Gastroesophageal sphincter (tissue), 4 donors: ENCODE data around the gene FZD4. TPM values are rescaled to one million over a fixed set of nuclear protein-coding genes. Genes with fewer than 3 reads are reported as not detected.

ENCODE experiments used
- ATAC-seq: fragments of 150-250 bp; one replicate; pipeline ENCODE4 v1.9.1; 2016; ENCODE audit warnings: mild to moderate bottlenecking, moderate library complexity
- H3K27ac ChIP-seq, 4 donors: fragments of 200-600 bp; sonication (generic) in 3 of 4; 1 replicate in 3 of 4; 2 replicates in 1 of 4; pipeline ENCODE4 v1.5.1; 2016 to 2019
- H3K27me3 ChIP-seq: fragments of 200-600 bp; sonication (generic); one replicate; pipeline ENCODE4 v1.5.1; 2019
- H3K36me3 ChIP-seq, 2 donors: fragments of 200-600 bp; sonication (generic); one replicate each; pipeline ENCODE4 v1.5.1; 2019; ENCODE audit warnings: control low read depth in 1 of 2
- H3K4me1 ChIP-seq, 3 donors: fragments of 200-600 bp; sonication (generic); 1 replicate in 2 of 3; 2 replicates in 1 of 3; pipeline ENCODE4 v1.5.1; 2016 to 2019; ENCODE audit warnings: control low read depth in 2 of 3
- H3K4me3 ChIP-seq, 2 donors: fragments of 200-600 bp; sonication (generic); one replicate each; pipeline ENCODE4 v1.5.1; 2019; ENCODE audit warnings: mild to moderate bottlenecking in 1 of 2, moderate library complexity in 1 of 2
- H3K9me3 ChIP-seq, 3 donors: fragments of 200-600 bp; sonication (generic); one replicate each; pipeline ENCODE4 v1.5.1; 2017 to 2019; ENCODE audit warnings: control low read depth in 2 of 3
- EP300 ChIP-seq: sonication (generic); formaldehyde crosslinking; IDR thresholded peaks from one replicate; pipeline ENCODE4 v1.6.1; 2017; ENCODE audit warnings: antibody characterized with exemption, mild to moderate bottlenecking
- POLR2A ChIP-seq, 2 donors: fragments of 450-650 bp; IDR thresholded peaks; one replicate each; pipeline ENCODE4 v1.6.1; 2017; ENCODE audit warnings: antibody characterized with exemption in 2 of 2, mild to moderate bottlenecking in 2 of 2, moderate library complexity in 1 of 2
- POLR2AphosphoS5 ChIP-seq: sonication (generic); formaldehyde crosslinking; IDR thresholded peaks from one replicate; pipeline ENCODE4 v1.6.1; 2017; ENCODE audit warnings: antibody characterized with exemption
- WGBS, 2 donors: methylation state at CpG; one replicate each; pipeline ENCODE4 v1.1.5; 2018; ENCODE audit warnings: low coverage in 1 of 2; 5-methylcytosine and 5-hydroxymethylcytosine counted together
- total RNA-seq, 4 donors: library from RNA; depleted of rRNA; stranded (reverse); fragments of >200 nt; gene quantifications; one replicate each; pipeline ENCODE4 v1.1.0, GENCODE V29; 2016
- TF ChIP-seq, protein P1 (sequence below), 4 experiments: fragments of 200-600 bp in 2 of 4; fragments of 450-650 bp in 2 of 4; sonication (generic) in 1 of 4; IDR thresholded peaks; one replicate each; pipeline ENCODE4 v1.5.1; 2017 to 2019; ENCODE audit warnings: antibody characterized with exemption in 4 of 4, mild to moderate bottlenecking in 2 of 4, moderate library complexity in 2 of 4

FZD4 gene
- total RNA-seq, 4 donors from 2014 or later = 33.3 to 42.9 (median 34.6) TPM

DNA sequence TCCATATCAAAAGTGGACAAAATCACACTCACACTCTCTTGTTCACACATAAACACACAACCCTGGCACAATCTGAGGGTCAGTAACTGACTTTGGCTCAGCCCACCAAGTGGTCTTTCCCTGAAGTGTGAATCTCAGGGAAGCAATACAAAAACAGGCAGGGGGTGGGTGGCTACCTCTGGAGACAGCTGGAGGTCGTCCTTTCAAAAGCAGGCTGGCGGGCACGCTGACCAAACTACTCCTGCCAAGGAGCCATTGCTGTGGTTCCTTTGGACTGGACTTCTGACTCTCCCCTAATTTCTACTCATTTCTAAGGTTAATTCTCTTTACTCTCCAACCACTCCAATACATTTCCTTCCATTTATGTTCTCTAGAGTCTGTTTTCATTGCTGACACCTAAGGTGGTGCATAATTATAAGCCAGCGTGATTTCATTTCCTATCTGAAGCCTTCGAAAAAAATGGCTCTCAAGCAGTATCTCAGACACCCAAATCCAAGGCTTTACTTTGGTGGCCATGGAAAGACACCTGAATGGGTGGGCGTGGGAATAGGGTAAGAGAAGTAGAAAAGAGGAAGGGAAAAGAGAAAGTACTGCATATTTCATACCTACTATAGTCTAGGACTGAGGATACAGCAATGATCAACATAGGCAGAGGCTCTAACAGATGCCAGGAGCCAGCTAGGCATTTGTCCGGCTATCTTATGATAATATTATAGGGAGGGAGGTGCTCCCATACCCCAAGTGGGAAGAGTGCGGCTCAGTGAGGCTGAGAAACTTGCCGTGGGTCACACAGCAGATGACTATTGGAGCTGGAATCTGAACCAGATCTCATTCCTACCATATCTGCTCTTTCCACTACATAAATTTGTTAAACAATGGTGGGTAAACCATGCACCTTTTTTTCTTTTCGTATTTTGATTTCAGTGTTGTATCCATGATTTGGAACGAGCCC lies 22.0 kb downstream of the FZD4 start:
- Histone ChIP-seq H3K4me3 (no peak overlapping the region), H3K9me3 (no peaks in the 10 kb centered on the region), H3K27ac (peak overlapping the region in 3 of 4 donors; percentile 15 to 43 (median 32)), H3K27me3 (no peaks in the 10 kb centered on the region), H3K4me1 (peaks cover 0 to 69% (median 8%) of the 10 kb centered on the region in 3 donors), H3K36me3 (no peaks in the 10 kb centered on the region)
- TF ChIP-seq POLR2A (IDR thresholded peaks at IDR 0.05) (no peak), POLR2AphosphoS5 (no peak), EP300 (no peak)
- TF ChIP-seq, protein P1, sequence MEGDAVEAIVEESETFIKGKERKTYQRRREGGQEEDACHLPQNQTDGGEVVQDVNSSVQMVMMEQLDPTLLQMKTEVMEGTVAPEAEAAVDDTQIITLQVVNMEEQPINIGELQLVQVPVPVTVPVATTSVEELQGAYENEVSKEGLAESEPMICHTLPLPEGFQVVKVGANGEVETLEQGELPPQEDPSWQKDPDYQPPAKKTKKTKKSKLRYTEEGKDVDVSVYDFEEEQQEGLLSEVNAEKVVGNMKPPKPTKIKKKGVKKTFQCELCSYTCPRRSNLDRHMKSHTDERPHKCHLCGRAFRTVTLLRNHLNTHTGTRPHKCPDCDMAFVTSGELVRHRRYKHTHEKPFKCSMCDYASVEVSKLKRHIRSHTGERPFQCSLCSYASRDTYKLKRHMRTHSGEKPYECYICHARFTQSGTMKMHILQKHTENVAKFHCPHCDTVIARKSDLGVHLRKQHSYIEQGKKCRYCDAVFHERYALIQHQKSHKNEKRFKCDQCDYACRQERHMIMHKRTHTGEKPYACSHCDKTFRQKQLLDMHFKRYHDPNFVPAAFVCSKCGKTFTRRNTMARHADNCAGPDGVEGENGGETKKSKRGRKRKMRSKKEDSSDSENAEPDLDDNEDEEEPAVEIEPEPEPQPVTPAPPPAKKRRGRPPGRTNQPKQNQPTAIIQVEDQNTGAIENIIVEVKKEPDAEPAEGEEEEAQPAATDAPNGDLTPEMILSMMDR (IDR thresholded peaks at IDR 0.05) = no peak
- 52 to 85% methylated on average over 2 to 10 of the region's 11 CpGs for WGBS, 2 donors
- ATAC-seq = no peak

- Histone ChIP-seq H3K36me3 (no peaks in the 10 kb centered on the region), H3K27me3 (no peaks in the 10 kb centered on the region), H3K4me3 (no peak overlapping the region), H3K9me3 (no peaks in the 10 kb centered on the region), H3K27ac (peak overlapping the region in 3 of 4 donors; percentile 0 to 43 (median 32)), H3K4me1 (peaks cover 0 to 59% (median 8%) of the 10 kb centered on the region in 3 donors)
- WGBS, 2 donors = 40 to 78% methylated on average over 1 of the region's 1 CpG
- no peak for TF ChIP-seq POLR2AphosphoS5
- TF ChIP-seq POLR2A (IDR thresholded peaks at IDR 0.05) = no peak
- TF ChIP-seq, protein P1 (IDR thresholded peaks at IDR 0.05) = no peak
- TF ChIP-seq EP300 = no peak
- ATAC-seq = no peak
Measured at GRCh38 chr11:86932259-86932585, 23.0 kb downstream of the FZD4 start.

- WGBS, 2 donors = 18 to 26% methylated on average over 8 of the region's 8 CpGs
- Histone ChIP-seq H3K4me3 (no peak overlapping the region), H3K4me1 (peaks cover 0 to 54% (median 8%) of the 10 kb centered on the region in 3 donors), H3K36me3 (no peaks in the 10 kb centered on the region), H3K27me3 (no peaks in the 10 kb centered on the region), H3K27ac (peak overlapping the region in 3 of 4 donors; percentile 0 to 43 (median 26)), H3K9me3 (no peaks in the 10 kb centered on the region)
- no peak for ATAC-seq
- TF ChIP-seq POLR2AphosphoS5 (peak; percentile 6), EP300 (no peak)
Measured at GRCh38 chr11:86931548-86932258, 23.5 kb downstream of the FZD4 start.

GRCh38 chr11:86930957-86931547 lies 24.1 kb downstream of the FZD4 start:
- peaks cover 0 to 49% (median 8%) of the 10 kb centered on the region in 3 donors for H3K4me1 ChIP-seq

More at GRCh38 chr11:86930957-86931547, 24.1 kb downstream of the FZD4 start:
- H3K9me3 ChIP-seq = no peaks in the 10 kb centered on the region
- H3K36me3 ChIP-seq = no peaks in the 10 kb centered on the region
- 63 to 82% methylated on average over 1 of the region's 1 CpG for WGBS, 2 donors
- peak overlapping the region in 2 of 4 donors; percentile 26 to 43 for H3K27ac ChIP-seq
- TF ChIP-seq EP300 = no peak
- TF ChIP-seq, protein P1 (IDR thresholded peaks at IDR 0.05) = no peak
- no peak for TF ChIP-seq POLR2AphosphoS5
- no peak for TF ChIP-seq POLR2A (IDR thresholded peaks at IDR 0.05)
- ATAC-seq = no peak
- H3K27me3 ChIP-seq = no peaks in the 10 kb centered on the region
- H3K4me3 ChIP-seq = no peak overlapping the region
